GM12873 (cell line): ENCODE data around the gene SHC2.

Source experiments
- CTCF ChIP-seq: IDR thresholded peaks from 2 replicates; pipeline ENCODE4 v1.5.1; 2012; ENCODE audit warnings: low read depth, mild to moderate bottlenecking, moderate library complexity, low read length, control low read depth; ENCODE audit not compliant: insufficient read depth; ENCODE audit errors: missing control alignments

SHC2 gene

GRCh38 chr19:411723-412355, 49.0 kb downstream of the SHC2 start:
- TF ChIP-seq CTCF: no peak

GRCh38 chr19:410243-410781, 50.5 kb downstream of the SHC2 start:
- no peak for TF ChIP-seq CTCF

- TF ChIP-seq CTCF: no peak
These were observed 51.2 kb downstream of the SHC2 start for GRCh38 chr19:409516-410242.

GRCh38 chr19:408902-409515, 51.8 kb downstream of the SHC2 start, which contains the start of gene C2CD4C:
Gene C2CD4C (minus strand): TSS chr19:409147. CDS start chr19:408361, 786 bp downstream.
- no peak for TF ChIP-seq CTCF

- TF ChIP-seq CTCF: no peak
These were observed 52.4 kb downstream of the SHC2 start for GRCh38 chr19:408441-408901.

GRCh38 chr19:407511-408440, 53.1 kb downstream of the SHC2 start:
- no peak for TF ChIP-seq CTCF
